CD4-positive, alpha-beta T cell (primary cell): Measurements from ENCODE around the gene KCNF1. TPM values are rescaled to one million over a fixed set of nuclear protein-coding genes. Genes with fewer than 3 reads are reported as not detected.

Experiments used
- ATAC-seq: fragments of 200-7000 bp; cut with Tn5 transposase; one replicate; pipeline ENCODE4 v1.10.0; 2022; ENCODE audit warnings: mild to moderate bottlenecking; ENCODE audit not compliant: poor library complexity
- CTCF ChIA-PET: fragments of 350-600 bp; sonication (Branson Sonifier 250); formaldehyde crosslinking; loops from one replicate; lab custom pipeline; 2021; ENCODE audit warnings: antibody characterized with exemption, inconsistent platforms; lab: Charles Lee
- POLR2A ChIA-PET: fragments of 350-600 bp; sonication (Branson Sonifier 250); formaldehyde crosslinking; loops from one replicate; lab custom pipeline; 2021; ENCODE audit warnings: antibody characterized with exemption, inconsistent platforms; lab: Charles Lee
- DNase-seq, 14 experiments: peaks; one replicate each; pipeline ENCODE4 v3.0.0-alpha.2; 2013 to 2020; ENCODE audit warnings: mixed read lengths in 2 of 14
- H3K27ac ChIP-seq, 2 donors: one replicate each; pipeline versions ENCODE4 v1.5.1 to v1.7.0; 2013; ENCODE audit warnings: low read length in 2 of 2, low read depth in 1 of 2, mild to moderate bottlenecking in 1 of 2
- H3K27me3 ChIP-seq, 2 experiments: 1 replicate in 1 of 2; 2 replicates in 1 of 2; pipeline versions ENCODE4 v1.6.1 to v1.7.0; 2013; ENCODE audit warnings: low read length in 2 of 2, control low read depth in 1 of 2, mild to moderate bottlenecking in 1 of 2, moderate library complexity in 1 of 2; ENCODE audit not compliant: insufficient read depth in 2 of 2, control insufficient read depth in 1 of 2
- H3K36me3 ChIP-seq: one replicate; pipeline ENCODE4 v1.6.1; 2013; ENCODE audit warnings: low read length, control low read depth; ENCODE audit not compliant: insufficient read depth
- H3K4me1 ChIP-seq: one replicate; pipeline ENCODE4 v1.6.1; 2013; ENCODE audit warnings: low read length, control low read depth; ENCODE audit not compliant: insufficient read depth
- H3K4me3 ChIP-seq: one replicate; pipeline ENCODE4 v1.5.1; 2013; ENCODE audit warnings: mild to moderate bottlenecking, low read length, moderate library complexity
- H3K9me3 ChIP-seq, 2 experiments: 1 replicate in 1 of 2; 2 replicates in 1 of 2; pipeline versions ENCODE4 v1.6.1 to v1.7.0; 2013; ENCODE audit warnings: low read length in 2 of 2, mild to moderate bottlenecking in 2 of 2, control low read depth in 1 of 2, moderate library complexity in 1 of 2; ENCODE audit not compliant: control insufficient read depth in 1 of 2, insufficient read depth in 1 of 2
- H3K27ac Mint-ChIP-seq: one replicate; pipeline ENCODE4 v1.8.0; 2020; ENCODE audit warnings: mixed read lengths
- H3K27me3 Mint-ChIP-seq: one replicate; pipeline ENCODE4 v1.8.0; 2021; ENCODE audit warnings: mixed read lengths
- H3K36me3 Mint-ChIP-seq: one replicate; pipeline ENCODE4 v1.8.0; 2021; ENCODE audit warnings: low read depth, mixed read lengths
- H3K4me1 Mint-ChIP-seq: one replicate; pipeline ENCODE4 v1.8.0; 2021; ENCODE audit warnings: low read depth, mixed read lengths
- H3K4me3 Mint-ChIP-seq: one replicate; pipeline ENCODE4 v1.8.0; 2020; ENCODE audit warnings: mild to moderate bottlenecking, mixed read lengths
- H3K9me3 Mint-ChIP-seq: one replicate; pipeline ENCODE4 v1.8.0; 2020; ENCODE audit warnings: mixed read lengths
- intact Hi-C, 2 experiments: fragments of 100-400 bp; cut with DNase I in 1 of 2; cut with micrococcal nuclease in 1 of 2; formaldehyde crosslinking; loops; one replicate each; pipeline versions ENCODE4 v1.15.1 to v1.9.0; 2023 to 2025; cut with DNase I, micrococcal nuclease
- total RNA-seq, 174 experiments: library from RNA in 2 of 174; stranded (reverse) in 2 of 174; gene quantifications; one replicate each; pipeline ENCODE4 v1.2.3 and lab custom pipeline; 2021 to 2026
- TF ChIP-seq, protein P1 (sequence below): fragments of 200-600 bp; IDR thresholded peaks from one replicate; pipeline ENCODE4 v1.8.0; 2022; ENCODE audit warnings: antibody characterized with exemption, mild to moderate bottlenecking

Gene KCNF1
- total RNA-seq, 2 experiments from 2014 or later, result not detected

DNA sequence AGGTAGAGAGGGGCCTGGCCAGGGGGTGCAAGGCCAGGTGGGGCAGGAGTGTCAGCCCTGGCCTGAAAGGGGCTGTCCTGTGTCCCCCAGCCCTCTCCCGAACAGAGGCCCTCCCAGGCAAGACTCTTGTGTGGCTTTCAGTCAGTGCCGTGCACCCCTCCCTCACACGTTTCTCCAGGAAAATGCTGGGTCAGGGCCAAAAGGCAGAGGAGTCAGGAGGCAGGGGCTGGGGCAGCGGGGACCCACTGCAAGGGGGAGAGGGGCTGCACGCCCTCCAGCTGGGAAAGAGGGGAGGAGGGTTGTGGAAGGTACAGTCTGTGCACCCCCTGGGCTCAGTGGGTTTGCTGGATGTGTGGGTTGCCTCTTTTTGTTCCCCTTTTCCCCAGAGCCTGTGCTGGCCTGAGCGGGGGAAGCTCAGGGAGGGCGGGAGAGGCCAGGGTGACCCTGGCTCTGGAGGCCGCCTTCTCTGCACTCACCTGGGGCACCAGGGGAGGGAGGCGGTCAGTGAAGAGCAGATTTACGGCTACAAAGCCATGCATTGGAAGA, 4.1 kb downstream of the KCNF1 start:
- peaks cover 22 to 26% of the 10 kb centered on the region in 2 experiments for H3K27me3 ChIP-seq
- no peak overlapping the region for H3K4me3 Mint-ChIP-seq
- H3K4me1 ChIP-seq, result no peaks in the 10 kb centered on the region
- DNase-seq (no peak), ATAC-seq (no peak)
- TF ChIP-seq, protein P1, sequence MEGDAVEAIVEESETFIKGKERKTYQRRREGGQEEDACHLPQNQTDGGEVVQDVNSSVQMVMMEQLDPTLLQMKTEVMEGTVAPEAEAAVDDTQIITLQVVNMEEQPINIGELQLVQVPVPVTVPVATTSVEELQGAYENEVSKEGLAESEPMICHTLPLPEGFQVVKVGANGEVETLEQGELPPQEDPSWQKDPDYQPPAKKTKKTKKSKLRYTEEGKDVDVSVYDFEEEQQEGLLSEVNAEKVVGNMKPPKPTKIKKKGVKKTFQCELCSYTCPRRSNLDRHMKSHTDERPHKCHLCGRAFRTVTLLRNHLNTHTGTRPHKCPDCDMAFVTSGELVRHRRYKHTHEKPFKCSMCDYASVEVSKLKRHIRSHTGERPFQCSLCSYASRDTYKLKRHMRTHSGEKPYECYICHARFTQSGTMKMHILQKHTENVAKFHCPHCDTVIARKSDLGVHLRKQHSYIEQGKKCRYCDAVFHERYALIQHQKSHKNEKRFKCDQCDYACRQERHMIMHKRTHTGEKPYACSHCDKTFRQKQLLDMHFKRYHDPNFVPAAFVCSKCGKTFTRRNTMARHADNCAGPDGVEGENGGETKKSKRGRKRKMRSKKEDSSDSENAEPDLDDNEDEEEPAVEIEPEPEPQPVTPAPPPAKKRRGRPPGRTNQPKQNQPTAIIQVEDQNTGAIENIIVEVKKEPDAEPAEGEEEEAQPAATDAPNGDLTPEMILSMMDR, result no peak
- peaks cover 27% of the 10 kb centered on the region for H3K27me3 Mint-ChIP-seq
- H3K27ac Mint-ChIP-seq, result no peak overlapping the region
- no peaks in the 10 kb centered on the region for H3K4me1 Mint-ChIP-seq
- POLR2A ChIA-PET, result interaction anchor here (0.7 kb wide), 1 partner anchor 276 kb away, joined by 5 read pairs; no protein-coding TSS in a partner anchor
- H3K27ac ChIP-seq, result no peak overlapping the region
- no peak overlapping the region for H3K4me3 ChIP-seq
- H3K9me3 Mint-ChIP-seq, result no peaks in the 10 kb centered on the region
- CTCF ChIA-PET, result no interaction called here
- H3K36me3 ChIP-seq, result no peaks in the 10 kb centered on the region
- peaks cover 0 to 20% of the 10 kb centered on the region in 2 experiments for H3K9me3 ChIP-seq
- intact Hi-C loops, result no loop called here
- no peaks in the 10 kb centered on the region for H3K36me3 Mint-ChIP-seq

DNA sequence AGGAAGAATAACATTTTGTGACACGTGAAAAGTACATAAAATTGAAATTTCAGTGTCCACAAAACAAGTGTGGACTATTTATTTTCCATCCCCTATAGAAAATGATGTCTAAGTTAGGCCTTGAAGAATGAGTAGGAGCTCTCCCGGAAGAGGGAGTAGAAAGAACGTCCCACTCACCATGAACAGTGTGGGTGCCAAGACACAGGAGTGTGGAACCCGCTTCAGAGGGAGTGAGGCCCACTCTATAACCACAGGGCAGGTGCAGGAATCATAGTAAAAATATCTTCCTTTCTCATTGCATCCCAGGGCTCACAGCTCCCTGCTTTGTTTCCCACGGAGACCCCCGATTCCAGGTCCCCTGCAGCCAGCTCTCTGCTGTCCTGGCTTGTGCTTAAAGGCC, 5.2 kb downstream of the KCNF1 start:
- no peak overlapping the region for H3K27ac Mint-ChIP-seq
- POLR2A ChIA-PET, result no interaction called here
- H3K27me3 ChIP-seq, result peaks cover 15 to 17% of the 10 kb centered on the region in 2 experiments

DNA sequence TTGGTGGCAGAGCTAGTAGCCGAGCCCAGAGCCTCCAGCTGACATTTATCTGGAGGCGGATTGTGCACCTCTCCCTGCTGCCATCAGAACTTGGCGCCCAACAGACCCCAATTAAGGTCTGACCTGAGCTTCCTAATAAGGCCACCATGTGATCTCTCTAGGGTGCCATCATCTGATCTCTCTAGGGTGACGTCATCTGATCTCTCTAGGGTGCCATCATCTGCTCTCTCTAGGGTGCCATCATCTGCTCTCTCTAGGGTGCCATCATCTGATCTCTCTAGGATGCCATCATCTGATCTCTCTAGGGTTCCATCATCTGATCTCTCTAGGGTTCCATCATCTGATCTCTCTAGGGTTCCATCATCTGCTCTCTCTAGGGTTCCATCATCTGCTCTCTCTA, 6.2 kb downstream of the KCNF1 start:
- no peak for DNase-seq
- POLR2A ChIA-PET, result no interaction called here
- Mint-ChIP-seq H3K9me3 (no peaks in the 10 kb centered on the region), H3K27me3 (peaks cover 20% of the 10 kb centered on the region), H3K27ac (no peak overlapping the region), H3K4me3 (no peak overlapping the region), H3K4me1 (no peaks in the 10 kb centered on the region), H3K36me3 (no peaks in the 10 kb centered on the region)
- no peaks in the 10 kb centered on the region for H3K4me1 ChIP-seq
- ATAC-seq, result no peak
- peaks cover 15 to 17% of the 10 kb centered on the region in 2 experiments for H3K27me3 ChIP-seq
- CTCF ChIA-PET, result no interaction called here
- H3K27ac ChIP-seq, result no peak overlapping the region
- H3K4me3 ChIP-seq, result no peak overlapping the region
- TF ChIP-seq, protein P1, result no peak
- H3K36me3 ChIP-seq, result no peaks in the 10 kb centered on the region
- H3K9me3 ChIP-seq, result peaks cover 0 to 10% of the 10 kb centered on the region in 2 experiments
- intact Hi-C loops, result no loop called here

More for the DNA sequence above, 5.2 kb downstream of the KCNF1 start:
- no peaks in the 10 kb centered on the region for H3K9me3 Mint-ChIP-seq
- no peak for ATAC-seq
- Histone ChIP-seq H3K4me1 (no peaks in the 10 kb centered on the region), H3K36me3 (no peaks in the 10 kb centered on the region), H3K4me3 (no peak overlapping the region), H3K9me3 (peaks cover 0 to 15% of the 10 kb centered on the region in 2 experiments), H3K27ac (no peak overlapping the region)
- H3K36me3 Mint-ChIP-seq, result no peaks in the 10 kb centered on the region
- TF ChIP-seq, protein P1, result no peak
- intact Hi-C loops, result no loop called here
- no peaks in the 10 kb centered on the region for H3K4me1 Mint-ChIP-seq
- peaks cover 21% of the 10 kb centered on the region for H3K27me3 Mint-ChIP-seq
- CTCF ChIA-PET, result interaction anchor here (0.6 kb wide), 1 partner anchor 974 kb away, joined by 3 read pairs; no protein-coding TSS in a partner anchor
- no peak overlapping the region for H3K4me3 Mint-ChIP-seq
- DNase-seq, result no peak
